ENCODE measurements around the gene AP1G1.

DNA sequence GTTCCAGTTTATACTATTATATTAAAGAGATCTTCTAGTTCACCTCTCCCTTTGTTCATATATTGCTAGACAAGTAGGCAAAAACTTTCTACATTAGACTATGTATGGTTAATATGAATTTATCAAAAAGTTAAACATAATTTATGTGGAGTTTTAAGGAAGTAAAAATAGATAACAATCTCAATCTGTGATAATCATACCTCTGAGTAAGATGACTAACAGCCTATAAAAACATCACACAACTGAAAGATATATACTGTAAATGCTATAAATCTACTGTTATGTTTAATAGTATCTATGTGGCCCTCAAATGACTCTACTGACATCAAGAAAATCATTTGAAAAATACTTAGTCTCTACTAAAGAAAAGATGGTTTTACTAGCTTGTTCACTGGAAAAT is 37.1 kb downstream of the AP1G1 start:
- TF ChIP-seq YY1 (tag by site-specific recombination; IDR thresholded peaks at IDR 0.05) = no peak
- TF ChIP-seq, protein P1, sequence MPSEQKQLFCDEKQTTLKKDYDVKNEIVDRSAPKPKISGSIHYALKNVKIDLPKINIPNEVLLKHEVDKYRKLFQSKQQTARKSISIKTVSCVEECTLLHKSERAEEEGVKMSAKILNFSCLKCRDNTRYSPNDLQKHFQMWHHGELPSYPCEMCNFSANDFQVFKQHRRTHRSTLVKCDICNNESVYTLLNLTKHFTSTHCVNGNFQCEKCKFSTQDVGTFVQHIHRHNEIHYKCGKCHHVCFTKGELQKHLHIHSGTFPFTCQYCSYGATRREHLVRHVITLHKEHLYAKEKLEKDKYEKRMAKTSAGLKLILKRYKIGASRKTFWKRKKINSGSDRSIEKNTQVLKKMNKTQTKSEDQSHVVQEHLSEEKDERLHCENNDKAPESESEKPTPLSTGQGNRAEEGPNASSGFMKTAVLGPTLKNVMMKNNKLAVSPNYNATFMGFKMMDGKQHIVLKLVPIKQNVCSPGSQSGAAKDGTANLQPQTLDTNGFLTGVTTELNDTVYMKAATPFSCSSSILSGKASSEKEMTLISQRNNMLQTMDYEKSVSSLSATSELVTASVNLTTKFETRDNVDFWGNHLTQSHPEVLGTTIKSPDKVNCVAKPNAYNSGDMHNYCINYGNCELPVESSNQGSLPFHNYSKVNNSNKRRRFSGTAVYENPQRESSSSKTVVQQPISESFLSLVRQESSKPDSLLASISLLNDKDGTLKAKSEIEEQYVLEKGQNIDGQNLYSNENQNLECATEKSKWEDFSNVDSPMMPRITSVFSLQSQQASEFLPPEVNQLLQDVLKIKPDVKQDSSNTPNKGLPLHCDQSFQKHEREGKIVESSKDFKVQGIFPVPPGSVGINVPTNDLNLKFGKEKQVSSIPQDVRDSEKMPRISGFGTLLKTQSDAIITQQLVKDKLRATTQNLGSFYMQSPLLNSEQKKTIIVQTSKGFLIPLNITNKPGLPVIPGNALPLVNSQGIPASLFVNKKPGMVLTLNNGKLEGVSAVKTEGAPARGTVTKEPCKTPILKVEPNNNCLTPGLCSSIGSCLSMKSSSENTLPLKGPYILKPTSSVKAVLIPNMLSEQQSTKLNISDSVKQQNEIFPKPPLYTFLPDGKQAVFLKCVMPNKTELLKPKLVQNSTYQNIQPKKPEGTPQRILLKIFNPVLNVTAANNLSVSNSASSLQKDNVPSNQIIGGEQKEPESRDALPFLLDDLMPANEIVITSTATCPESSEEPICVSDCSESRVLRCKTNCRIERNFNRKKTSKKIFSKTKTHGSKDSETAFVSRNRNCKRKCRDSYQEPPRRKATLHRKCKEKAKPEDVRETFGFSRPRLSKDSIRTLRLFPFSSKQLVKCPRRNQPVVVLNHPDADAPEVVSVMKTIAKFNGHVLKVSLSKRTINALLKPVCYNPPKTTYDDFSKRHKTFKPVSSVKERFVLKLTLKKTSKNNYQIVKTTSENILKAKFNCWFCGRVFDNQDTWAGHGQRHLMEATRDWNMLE (tag by site-specific recombination; conservative IDR thresholded peaks at IDR 0.05; ENCODE audit: low read depth) = no peak
- TF ChIP-seq, protein P2, sequence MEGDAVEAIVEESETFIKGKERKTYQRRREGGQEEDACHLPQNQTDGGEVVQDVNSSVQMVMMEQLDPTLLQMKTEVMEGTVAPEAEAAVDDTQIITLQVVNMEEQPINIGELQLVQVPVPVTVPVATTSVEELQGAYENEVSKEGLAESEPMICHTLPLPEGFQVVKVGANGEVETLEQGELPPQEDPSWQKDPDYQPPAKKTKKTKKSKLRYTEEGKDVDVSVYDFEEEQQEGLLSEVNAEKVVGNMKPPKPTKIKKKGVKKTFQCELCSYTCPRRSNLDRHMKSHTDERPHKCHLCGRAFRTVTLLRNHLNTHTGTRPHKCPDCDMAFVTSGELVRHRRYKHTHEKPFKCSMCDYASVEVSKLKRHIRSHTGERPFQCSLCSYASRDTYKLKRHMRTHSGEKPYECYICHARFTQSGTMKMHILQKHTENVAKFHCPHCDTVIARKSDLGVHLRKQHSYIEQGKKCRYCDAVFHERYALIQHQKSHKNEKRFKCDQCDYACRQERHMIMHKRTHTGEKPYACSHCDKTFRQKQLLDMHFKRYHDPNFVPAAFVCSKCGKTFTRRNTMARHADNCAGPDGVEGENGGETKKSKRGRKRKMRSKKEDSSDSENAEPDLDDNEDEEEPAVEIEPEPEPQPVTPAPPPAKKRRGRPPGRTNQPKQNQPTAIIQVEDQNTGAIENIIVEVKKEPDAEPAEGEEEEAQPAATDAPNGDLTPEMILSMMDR (tag by site-specific recombination; IDR thresholded peaks at IDR 0.05) = no peak

All from HEK293 (cell line).